NCI-H1694 (cell line): ENCODE measurements around the gene AP4S1.
"Not testable (repeated sequence)": the region's sequence is repeated elsewhere in the genome, so short reads cannot be mapped to it uniquely, and the experiment has no call there.

ENCODE experiments used
- DNase-seq: peaks from one replicate; lab custom pipeline; 2025; lab: John Stamatoyannopoulos, UW

AP4S1 gene

DNA sequence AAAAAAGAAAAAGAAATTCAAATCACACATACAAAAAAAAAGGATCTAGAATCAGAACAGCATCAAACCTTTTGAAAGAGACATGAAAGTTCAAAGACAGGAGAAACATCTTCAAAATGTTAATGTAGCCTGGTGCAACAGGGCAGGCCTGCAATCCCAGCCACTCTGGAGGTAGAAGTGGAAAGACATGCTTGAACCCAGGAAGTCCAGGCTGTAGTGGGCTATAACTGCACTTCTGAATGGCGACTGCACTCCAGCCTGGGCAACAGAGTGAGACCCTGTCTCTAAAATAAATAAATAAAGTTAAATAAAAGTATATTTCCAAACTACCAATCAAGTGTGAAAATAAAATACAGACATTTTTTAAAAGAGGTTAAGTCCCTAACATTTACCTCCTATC is 18.7 kb upstream of the AP4S1 start:
- DNase-seq: no peak

DNA sequence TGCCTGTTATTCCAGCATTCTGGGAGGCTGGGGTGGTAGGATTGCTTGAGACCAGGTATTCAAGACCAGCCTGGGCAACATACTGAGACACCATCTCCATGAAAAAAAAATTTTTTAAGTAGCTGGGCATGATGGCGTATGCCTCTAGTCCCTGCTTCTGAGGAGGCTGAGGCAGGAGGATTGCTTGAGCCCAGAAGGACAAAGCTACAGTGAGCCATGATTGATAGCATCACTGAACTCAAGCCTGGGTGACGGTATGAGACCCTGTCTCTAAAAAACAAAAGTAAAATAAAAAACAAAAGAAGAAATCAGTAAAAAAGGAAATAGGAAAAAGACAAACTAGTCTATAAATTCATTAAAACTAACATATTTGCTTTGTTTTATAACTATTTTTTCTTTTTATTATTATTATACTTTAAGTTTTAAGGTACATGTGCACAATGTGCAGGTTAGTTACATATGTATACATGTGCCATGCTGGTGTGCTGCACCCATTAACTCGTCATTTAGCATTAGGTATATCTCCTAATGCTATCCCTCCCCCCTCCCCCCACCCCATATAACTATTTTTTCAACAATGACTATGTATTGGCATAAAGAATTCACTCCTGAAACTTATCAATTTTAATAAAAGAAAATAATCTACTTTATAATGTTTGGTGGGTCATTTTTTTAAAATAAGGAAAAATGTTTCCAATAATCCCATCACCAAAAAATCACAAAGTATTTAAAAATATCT is 15.4 kb upstream of the AP4S1 start:
- DNase-seq: no peak

DNA sequence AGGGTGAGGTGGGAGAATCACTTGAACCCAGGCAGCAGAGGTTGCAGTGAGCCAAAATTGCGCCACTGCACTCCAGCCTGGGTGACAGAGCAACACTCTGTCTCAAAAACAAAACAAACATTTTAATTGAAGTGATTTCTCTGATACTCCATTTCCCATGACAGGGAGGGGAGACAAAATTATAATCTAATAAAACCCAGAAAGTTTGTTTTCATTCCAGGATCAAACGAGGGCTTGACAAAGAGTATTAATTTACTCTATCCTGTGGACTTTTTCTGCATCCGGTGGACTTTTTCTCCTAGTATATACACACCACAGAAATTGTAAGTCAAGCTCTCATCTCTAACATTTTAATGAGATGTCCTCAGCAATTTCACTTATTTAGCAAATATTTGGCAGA is 14.5 kb upstream of the AP4S1 start:
- no peak for DNase-seq

DNA sequence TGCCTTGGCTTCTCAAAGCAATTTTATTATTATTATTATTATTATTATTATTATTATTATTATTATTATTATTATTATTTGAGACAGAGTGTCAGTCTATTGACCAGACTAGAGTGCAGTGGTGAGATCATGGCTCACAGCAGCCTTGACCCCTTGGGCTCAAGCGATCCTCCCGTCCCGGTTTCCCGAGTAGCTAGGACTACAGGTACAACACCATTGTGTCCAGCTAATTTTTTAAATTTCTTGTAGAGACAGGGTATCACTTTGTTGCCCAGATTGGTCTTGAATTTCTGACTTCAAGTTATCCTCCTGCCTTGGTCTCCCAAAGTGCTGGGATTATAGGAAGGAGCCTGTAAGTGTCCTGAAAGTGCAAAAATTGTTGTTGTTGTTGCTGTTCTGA is 11.6 kb upstream of the AP4S1 start:
- DNase-seq: no peak

DNA sequence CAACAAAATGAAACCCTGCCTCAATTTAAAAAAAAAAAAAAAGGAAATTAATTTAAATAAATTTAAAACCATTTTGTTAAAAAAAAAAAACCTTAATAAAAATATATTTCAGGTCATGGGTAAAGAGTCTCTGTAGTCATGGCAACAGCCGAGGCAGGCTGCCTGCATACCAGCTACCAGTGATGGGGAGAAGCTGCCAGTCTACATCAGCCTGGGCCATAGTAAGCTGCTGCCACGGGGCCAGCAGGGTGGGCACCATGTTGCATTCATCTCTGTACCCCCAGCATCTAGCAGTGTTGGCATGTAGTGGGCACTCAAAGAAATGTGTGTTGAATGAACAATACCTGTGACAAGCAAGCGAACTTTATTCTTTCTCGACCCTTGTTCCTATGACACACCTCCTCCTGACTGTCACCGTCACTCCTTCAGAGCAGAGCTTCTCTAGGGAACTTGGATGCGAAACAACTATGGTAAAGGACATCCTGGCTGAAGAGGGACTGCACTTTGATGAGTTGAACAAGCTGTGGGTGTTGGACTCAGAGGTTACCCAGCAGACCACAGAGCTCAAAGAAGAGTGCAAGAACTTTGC is 7.3 kb upstream of the AP4S1 start:
- no peak for DNase-seq

GRCh38 chr14:31020834-31021575 is 4.4 kb upstream of the AP4S1 start:
- no peak for DNase-seq

DNA sequence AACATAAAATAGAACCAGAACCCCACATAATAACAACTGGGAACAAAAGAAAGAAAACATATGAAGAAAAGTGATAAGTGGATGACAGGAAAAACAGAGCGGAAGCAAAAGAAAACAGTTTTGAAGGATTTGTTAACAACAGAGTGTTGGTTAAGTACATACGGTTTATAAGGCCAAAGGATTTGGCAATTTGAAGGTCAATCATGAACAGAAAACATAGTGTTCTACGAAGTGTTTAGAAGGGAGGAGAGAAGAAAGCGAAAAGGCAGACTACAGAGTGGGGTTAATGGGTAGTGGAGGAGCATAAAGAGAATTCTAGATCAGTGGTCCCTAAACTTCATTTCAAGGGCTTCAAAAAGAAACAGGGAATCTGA is 3.9 kb upstream of the AP4S1 start:
- DNase-seq: no peak

GRCh38 chr14:31022386-31022785 is 3.1 kb upstream of the AP4S1 start:
- DNase-seq: no peak

- no peak for DNase-seq
Observed at GRCh38 chr14:31024010-31024480, 1.4 kb upstream of the AP4S1 start.

- no peak for DNase-seq
Observed at GRCh38 chr14:31024577-31025366, 677 bp upstream of the AP4S1 start.

GRCh38 chr14:31026077-31026449 is 614 bp downstream of the AP4S1 start, which contains the start of gene STRN3:
TSS of gene STRN3 (minus strand) at chr14:31026379. CDS start at chr14:31026185, 194 bp downstream.
- no peak for DNase-seq

DNA sequence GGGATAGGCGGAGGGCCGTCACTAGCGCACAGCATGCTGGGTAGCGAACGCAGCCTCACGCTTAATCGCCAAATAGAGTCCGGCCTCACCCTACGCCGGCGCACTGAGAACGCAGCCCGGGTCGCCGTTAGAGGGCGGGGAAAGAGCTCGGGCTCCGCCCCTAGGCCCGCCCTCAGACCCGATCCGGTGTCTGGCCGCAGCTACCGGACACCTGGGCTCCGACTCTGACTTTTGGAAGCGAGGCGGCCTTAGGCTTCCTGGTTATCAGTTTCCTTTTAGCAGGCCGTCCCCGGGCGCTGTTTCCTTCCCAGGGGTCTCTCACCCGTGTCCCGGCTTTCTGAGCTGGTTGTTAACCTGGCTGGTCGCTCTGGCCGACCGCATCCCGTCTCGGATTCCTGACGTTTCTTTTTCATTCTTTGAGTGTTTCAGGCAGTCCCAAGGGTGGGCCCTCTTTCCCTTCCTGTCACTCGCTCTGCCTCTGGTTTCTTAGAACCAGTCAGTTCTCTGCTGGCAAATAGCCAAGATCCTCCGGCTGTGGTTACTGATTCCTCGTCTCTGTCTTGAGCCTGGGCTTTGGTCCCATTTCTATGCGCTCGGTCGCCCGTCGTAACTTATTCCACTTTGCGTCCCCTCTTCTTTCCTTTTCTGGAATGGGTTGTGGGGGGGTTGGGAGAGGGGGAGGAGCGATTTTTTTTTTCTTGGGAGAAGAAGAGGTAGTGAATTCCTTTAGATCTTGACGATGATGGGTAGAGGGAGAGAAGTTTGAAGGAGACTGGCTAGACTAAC is 1.2 kb downstream of the AP4S1 start:
- DNase-seq: peak; percentile 95

DNA sequence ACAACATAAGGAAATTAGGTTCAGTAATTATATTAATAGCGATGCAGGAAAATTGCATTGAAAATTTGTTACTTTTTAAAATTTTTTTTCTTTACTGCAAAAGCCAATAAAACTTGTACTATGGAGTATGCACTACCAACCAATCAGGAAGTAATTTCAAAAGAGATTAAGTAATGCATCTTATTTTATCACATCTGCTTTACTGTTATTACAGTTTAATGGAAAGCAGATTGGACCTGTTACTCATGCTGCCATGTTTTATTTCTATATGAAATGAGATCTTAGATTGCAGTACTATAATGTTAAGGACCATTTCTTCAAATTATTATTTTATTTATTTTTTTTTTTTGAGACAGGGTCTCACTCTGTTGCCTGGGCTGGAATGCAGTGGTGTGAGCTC is 2.4 kb downstream of the AP4S1 start:
- no peak for DNase-seq

GRCh38 chr14:31029016-31029970 is 3.8 kb downstream of the AP4S1 start:
- no peak for DNase-seq

DNA sequence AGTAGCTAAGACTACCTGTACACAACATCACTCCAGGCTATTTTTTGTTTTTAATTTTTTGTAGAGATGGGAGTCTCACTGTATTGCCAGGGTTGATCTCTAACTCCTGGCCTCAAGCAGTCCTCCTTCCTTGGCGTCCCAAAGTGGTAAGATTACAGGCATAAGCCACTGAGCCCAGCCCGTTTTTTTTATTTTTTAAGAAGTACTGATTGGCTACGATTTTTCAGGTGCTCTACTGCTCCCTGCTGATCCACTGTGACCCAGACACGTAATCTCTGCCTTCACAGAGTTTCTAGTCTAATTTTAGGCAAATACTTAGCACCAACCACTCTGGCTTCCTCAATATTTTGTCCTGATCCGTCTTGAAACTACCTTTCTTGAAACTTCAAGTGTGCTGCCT is 5.0 kb downstream of the AP4S1 start:
- DNase-seq: no peak

GRCh38 chr14:31036552-31036951 is 11.1 kb downstream of the AP4S1 start:
- DNase-seq: no peak

DNA sequence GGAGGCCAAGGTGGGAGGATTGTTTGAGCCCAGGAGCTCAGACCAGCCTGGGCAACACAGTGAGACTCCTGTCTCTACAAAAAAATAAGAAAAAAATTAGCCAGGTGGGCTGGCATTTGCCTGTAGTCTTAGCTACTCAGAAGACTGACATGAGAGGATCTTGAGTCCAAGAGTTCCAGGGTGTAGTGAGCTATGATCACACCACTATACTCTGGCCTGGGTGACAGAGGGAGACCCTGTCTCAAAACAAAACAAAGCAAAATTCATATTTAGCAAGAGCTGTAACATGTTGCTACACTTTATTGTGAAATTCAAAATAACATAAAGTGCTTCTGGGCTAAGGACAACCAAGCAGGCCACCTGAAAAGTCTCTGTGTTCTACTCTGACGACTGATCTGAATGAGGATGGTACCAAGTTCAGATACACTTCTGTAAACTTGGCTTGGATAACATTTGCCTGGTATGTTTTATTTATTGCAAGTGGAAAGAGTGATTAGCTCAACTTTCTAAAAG is 12.3 kb downstream of the AP4S1 start:
- DNase-seq: no peak

DNA sequence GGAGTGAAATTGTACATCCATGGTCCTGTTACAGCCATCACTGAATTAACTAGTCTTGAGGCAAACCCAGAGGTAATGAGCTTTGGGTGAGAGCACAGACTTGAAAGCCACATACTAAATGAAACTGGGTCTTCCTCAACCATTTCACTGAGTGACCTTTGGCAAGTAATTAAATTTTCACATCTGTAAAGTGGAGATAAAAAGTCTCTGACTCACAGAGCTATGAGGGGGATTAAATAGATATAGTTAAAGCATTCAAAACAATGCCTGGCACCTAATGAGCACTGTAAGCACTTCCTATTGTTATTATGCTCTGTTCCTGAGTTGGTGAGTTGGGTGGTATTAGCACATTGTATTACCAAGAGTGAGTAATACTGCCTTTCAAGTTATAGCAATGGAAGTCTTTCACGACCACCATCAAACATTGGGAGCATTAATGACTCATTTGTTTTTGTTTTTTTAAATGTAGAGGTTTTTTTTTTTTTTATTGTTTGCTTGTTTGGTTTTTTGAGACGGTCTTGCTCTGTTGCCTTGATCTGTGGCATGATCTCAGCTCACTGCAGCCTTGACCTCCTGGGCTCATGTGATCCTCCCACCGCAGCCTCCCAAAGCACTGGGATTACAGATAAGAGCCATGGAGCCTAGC is 13.2 kb downstream of the AP4S1 start:
- no peak for DNase-seq

DNA sequence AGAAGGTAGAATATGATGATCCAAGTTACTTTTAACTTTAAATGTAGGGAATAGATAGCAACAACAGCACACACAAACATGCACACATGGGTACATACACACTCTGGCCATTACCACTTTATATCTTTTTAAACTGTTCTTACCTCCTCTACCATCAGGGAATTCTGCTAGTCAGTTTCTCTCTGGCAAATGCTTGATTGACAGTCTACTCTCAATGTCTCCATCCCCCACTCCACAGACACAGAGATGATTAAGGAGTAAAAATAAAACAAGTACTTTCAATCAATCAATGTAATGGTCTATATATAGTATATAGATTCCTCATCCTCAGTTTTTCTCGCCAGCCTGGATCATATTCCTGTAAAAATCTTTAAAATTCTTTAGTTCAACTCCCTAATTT is 16.9 kb downstream of the AP4S1 start:
- no peak for DNase-seq

DNA sequence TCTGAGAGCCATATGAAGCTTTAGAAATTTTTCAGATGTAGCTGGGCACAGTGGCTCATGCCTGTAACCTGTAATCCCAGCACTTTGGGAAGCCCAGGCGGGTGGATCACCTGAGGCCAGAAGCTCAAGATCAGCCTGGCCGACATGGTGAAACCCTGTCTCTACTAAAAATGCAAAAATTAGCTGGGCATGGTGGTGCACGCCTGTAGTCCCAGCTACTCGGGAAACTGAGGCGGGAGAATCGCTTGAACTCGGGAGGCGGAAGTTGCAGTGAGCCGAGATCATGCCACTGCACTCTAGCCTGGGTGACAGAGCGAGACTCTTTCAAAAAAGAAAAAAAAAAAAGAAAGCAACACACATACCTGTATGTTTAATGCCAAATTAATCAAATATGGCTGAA is 17.4 kb downstream of the AP4S1 start:
- DNase-seq: not testable (repeated sequence)
